CD4-positive, alpha-beta T cell treated with Interleukin-1 beta for 1 hour (primary cell): ENCODE data around the gene CA6.
"Not testable (repeated sequence)": the region's sequence is repeated elsewhere in the genome, so short reads cannot be mapped to it uniquely, and the experiment has no call there.

Source experiments
- DNase-seq, 2 donors: peaks; one replicate each; pipeline ENCODE4 v3.0.0-alpha.2; 2020 to 2022

CA6 gene

GRCh38 chr1:8976338-8976737, 30.7 kb downstream of the CA6 start:
- no peak for DNase-seq

GRCh38 chr1:8976896-8977450, 31.3 kb downstream of the CA6 start:
- DNase-seq = no peak

- no peak for DNase-seq
These were observed 35.0 kb downstream of the CA6 start for GRCh38 chr1:8980656-8981055.

GRCh38 chr1:8981169-8981568, 35.5 kb downstream of the CA6 start:
- DNase-seq = no peak

- DNase-seq = no peak
These were observed 38.5 kb downstream of the CA6 start for GRCh38 chr1:8984203-8984602.

- no peak for DNase-seq
These were observed 39.3 kb downstream of the CA6 start for GRCh38 chr1:8984990-8985389.

GRCh38 chr1:8985915-8986813, 40.5 kb downstream of the CA6 start:
- no peak for DNase-seq

- no peak for DNase-seq
These were observed 41.1 kb downstream of the CA6 start for GRCh38 chr1:8986814-8987190.

DNA sequence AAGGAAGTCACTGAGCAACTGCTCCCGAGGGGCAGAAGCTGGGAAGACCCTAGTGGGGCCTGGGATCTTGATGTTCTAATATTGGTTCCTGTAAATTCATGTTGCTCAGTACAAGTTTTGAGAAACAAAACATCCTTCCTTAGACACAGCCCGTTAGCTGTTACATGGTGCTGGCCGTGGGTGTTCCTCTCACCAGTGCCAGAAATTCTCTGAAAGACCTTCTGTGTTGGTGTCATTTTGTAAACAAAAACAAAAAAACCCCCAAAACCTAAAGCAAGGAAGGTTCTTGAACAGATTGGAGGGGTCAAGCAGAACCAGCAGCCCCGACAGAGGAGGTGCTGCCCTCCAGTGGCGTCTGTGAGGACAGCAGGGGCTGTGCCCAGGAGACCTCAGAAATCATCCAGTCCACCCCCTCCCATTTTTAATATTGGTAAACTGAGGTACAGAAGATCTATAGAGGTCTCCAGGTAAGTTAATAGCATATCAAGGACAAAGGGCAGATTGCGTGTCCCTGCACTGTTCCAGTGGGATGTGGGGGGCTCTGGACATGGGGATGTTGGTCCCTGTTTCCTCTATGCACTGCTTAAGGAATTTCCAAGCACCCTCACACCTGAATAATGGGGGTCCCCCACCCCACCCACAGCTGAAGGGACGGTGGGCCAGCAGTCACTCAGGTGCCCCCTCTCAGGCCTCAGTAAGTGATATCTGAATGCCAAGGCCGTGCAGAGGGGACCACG, 42.4 kb downstream of the CA6 start:
- peak; percentile 59 to 69 for DNase-seq

DNA sequence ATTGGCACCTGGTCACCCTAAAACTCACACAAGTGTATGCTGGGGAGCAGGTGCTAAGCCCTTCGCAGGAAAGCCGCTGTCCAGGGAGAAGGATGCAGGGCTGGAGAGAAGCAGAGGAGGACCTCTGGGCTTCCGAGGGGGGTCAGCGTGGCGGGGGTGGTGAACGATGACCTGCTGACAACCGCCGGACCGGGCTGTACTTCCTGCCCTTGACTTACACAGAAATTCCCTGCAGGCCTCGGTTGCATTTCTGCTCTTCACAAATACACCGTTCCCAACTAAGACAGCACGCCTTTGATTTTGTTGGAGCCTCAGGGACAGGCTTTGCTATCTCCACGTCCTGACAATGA, 42.9 kb downstream of the CA6 start:
- DNase-seq = no peak

DNA sequence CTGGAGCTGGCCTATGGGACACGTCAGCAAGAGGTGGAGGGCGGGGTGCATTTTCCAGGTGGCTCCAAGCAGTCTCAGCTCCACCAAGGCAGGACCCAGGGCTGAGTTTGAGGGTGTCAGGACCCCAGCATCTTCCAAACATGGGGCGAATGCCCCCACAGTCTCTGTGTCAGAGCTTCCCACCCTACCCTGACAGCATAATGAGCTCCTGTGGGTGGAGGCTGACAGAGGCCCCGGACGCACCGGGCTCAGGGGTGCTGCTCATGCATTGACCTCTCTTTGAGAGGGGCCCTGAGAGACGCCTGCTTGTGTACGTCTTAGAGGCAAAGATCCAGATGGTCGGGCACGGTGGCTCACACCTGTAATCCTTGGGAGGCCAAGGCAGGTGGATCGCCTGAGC, 43.4 kb downstream of the CA6 start:
- DNase-seq = no peak

- no peak for DNase-seq
These were observed 44.2 kb downstream of the CA6 start for GRCh38 chr1:8989821-8990220.

DNA sequence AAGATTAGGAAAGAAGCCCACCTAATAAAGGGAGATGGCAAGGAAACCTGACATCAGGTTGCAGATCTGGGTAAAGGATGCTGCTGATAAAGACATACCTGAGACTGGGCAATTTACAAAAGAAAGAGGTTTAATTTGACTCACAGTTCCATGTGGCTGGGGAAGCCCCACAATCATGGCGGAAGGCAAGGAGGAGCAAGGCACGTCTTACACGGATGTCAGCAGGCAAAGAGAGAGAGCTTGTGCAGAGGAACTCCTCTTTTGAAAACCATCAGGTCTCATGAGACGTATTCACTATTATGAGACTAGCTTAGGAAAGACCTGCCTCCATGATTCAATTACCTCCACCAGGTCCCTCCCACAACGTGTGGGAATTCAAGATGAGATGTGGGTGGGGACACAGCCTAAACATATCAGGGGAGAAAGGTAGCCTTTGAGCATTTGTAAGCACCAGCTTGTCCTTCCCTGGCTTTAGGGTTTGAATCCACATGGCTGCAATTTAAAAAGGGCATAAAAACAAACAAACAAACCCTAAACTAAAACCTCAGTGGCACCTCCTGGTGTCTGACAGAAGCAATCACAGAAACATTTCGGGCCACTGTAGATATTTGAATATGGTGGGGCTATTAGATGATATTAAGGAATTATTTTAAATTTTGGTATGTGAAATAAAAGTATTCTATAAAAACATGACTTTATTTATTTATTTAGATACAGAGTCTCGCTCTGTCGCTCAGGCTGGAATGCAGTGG, 47.4 kb downstream of the CA6 start:
- no peak for DNase-seq

DNA sequence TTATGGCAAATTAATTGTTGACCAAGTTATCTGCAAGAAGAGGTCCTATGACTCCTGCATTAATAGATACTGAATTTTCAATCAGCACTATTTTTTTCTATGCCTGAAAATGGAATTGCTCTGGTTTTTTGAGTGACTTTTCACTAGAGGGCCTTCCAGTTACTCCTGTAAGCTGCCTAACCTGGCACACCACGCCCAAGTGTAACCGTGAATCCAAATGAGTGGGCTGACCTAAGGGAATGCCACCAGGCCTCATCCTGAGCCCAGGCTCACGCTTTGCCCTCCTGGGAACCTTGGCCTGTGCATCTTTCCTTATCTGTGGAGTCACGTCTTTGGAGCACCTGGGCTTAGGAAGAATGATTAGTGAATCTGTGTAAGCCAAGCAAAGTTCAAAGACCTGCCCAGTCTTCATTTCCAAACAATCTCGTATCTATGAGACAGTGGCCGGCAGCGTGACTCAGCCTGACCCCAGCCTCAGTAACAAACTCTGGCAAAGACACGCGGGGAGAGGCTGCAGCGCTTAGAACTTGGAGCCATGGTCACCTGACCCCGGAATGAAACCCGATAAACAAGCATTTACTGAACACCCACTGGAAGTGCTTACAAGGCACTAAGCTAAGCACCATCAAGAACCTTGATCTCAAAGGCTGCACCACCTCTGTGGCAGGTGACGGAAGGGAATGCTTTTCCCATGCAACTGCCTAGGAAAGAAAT, 48.5 kb downstream of the CA6 start:
- DNase-seq = not testable (repeated sequence)

DNA sequence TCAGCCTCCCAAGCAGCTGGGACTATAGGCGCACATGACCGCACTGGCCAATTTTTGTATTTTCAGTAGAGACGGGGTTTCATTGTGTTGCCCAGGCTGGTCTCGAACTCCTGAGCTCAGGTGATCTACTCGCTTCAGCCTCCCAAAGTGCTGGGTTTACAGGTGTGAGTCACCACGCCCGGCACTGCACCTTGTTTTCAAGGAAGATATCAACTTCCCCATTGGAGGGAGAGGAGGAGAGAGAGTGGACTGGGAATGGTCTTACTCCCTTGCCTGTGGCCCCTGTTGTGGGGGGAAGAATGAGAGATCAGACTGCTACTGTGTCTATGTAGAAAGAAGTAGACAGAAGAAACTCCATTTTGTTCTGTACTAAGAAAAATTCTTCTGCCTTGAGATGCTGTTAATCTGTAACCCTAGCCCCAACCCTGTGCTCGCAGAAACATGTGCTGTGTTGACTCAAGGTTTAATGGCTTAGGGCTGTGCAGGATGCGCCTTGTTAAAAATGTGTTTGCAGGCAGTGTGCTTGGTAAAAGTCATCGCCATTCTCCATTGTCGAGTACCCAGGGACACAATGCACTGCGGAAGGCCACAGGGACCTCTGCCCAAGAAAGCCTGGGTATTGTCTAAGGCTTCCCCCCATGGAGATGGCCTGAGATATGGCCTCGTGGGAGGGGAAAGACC, 56.0 kb downstream of the CA6 start:
- DNase-seq = not testable (repeated sequence)

DNA sequence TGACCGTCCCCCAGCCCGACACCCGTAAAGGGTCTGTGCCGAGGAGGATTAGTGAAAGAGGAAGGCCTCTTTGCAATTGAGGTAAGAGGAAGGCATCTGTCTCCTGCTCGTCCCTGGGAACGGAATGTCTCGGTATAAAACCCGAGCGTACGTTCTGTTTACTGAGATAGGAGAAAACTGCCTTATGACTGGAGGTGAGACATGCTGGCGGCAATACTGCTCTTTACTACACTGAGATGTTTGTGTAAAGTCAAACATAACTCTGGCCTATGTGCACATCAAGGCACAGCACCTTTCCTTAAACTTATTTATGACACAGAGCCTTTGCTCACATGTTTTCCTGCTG, 56.5 kb downstream of the CA6 start:
- DNase-seq = not testable (repeated sequence)

DNA sequence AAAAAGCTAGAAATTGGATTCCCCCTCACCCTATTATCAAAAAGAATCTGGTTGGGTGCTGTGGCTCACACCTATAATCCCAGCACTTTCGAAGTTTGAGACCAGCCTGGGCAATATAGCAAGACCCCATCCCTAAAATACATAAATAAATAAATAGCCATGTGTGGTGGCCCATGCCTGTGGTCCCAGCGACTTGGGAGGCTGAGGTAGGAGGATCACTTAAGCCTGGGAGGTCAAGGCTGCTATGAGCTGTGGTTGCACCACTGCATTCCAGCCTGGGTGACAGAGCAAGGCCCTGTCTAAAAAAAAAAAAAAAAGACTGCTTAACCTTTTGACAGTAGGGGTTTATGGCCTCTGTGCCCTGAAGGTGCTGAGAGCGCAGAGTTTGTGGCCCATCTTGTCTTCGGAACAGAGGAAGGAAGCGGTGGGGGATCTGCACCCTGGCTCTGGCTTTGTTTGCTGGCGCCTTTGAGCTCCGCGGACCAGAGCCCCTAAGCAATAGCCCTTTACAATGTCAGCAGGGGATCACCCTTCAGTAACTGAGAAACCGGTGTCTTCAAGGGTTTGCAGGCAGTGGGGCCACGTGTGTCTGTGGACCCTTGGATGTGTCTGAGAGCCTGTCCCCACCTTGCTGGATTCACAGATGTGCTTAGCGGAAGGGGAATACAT, 58.5 kb downstream of the CA6 start:
- DNase-seq = no peak

DNA sequence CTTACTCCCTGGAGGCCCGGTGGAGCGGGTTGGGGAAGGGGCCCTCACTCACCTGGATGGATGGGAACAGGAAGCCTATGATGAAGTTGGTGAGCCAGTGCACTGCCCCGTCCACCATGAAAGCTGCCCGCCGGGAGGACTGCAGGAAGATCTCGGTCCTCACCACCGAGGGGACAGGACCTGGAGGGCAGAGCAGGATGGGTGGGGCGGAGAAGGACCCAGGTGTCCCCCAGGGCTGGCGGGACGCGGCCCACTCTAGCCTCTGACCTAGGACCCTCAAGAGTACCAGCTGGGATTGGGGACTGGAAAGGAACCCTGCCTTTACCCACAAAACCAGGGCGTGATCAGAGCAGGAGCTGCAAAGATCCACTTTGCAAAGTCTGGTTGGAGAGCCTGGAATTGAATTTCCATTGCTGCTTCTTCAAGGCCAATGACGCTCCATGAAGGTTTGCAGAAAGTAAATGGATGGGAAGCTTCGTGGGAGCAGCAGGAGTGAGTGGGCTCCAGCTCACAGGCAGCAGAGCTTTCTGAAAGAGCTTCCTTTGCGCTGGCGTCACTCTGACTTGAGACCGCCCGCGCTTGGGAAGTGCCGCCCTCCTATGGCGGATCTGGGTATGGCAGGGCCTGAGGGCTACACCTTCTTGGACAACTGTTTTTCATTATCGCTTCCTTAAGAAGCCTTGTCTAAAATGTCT, 59.2 kb downstream of the CA6 start:
- peak; percentile 74 to 75 for DNase-seq

DNA sequence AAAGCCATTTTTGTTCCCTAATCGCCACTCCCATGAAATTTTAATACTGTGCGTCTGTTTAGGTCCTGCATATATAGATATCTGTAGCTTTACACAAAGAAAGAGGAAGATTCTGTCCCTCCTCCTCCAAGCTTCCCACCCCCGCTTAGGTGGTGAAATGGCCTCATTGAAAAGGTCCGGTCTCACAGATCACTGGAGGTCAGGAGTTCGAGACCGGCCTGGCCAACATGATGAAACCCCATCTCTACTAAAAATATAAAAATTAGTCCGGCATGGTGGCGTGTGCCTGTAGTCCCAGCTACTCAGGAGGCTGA, 59.7 kb downstream of the CA6 start:
- no peak for DNase-seq

DNA sequence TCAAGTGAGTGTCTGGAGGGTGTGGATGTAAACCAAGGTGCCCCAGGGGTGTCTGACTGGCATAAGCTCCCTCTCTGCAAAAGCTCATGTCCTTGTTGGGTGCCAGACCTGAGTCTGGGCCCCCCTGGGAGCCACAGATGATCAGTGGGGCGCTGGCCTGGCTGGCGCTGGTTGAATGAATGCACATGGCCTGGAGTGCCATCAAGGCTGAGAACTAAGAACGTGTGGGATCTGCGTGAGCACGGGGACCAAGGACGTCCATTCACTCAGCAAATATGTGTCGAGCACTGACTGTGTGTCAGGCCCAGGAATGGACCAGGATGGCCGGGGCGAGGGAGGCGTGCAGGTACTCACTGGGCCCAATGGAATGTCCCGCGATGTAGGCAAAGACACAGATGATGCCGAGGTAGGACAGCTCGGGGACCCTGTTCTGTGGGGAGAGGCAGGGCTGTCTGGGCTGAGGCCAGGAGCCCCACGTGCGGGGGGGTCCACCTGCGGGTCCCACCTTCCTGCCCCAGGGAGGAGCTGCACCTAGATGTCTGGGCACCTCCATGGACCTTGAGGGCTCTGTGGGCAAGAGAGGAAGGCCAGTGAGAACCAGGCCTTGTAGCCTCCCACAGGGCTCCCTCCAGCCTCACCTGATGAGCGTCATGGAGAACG, 61.4 kb downstream of the CA6 start:
- no peak for DNase-seq

- no peak for DNase-seq
These were observed 62.6 kb downstream of the CA6 start for GRCh38 chr1:9008236-9008635.
